H9 (cell line): Measurements from ENCODE around the gene RNASET2. TPM values are rescaled to one million over a fixed set of nuclear protein-coding genes. Genes with fewer than 3 reads are reported as not detected.

ENCODE experiments used
- DNase-seq: peaks from one replicate; pipeline ENCODE4 v3.0.0-alpha.2; 2017
- H2AFZ ChIP-seq: one replicate; pipeline ENCODE4 v1.6.1; 2013; ENCODE audit warnings: mild to moderate bottlenecking, low read length, control low read depth, moderate library complexity
- H2AK5ac ChIP-seq: 2 replicates; pipeline ENCODE4 v1.6.1; 2013; ENCODE audit warnings: low read length, control low read depth, mixed read lengths; ENCODE audit not compliant: insufficient read length
- H2BK120ac ChIP-seq: one replicate; pipeline ENCODE4 v1.6.1; 2013; ENCODE audit warnings: low read depth, mild to moderate bottlenecking, low read length, control low read depth, inconsistent platforms; ENCODE audit not compliant: poor library complexity, severe bottlenecking
- H2BK12ac ChIP-seq: 2 replicates; pipeline ENCODE4 v1.6.1; 2013; ENCODE audit warnings: low read length, control low read depth, mixed read lengths, low read depth; ENCODE audit not compliant: insufficient read length
- H2BK15ac ChIP-seq: 2 replicates; pipeline ENCODE4 v1.6.1; 2013; ENCODE audit warnings: low read depth, low read length, control low read depth
- H2BK20ac ChIP-seq: one replicate; pipeline ENCODE4 v1.6.1; 2013; ENCODE audit warnings: low read depth, mild to moderate bottlenecking, low read length, control low read depth, inconsistent platforms; ENCODE audit not compliant: poor library complexity, severe bottlenecking
- H2BK5ac ChIP-seq: 2 replicates; pipeline ENCODE4 v1.6.1; 2013; ENCODE audit warnings: low read length, control low read depth, mixed read lengths; ENCODE audit not compliant: insufficient read length
- H3K14ac ChIP-seq: 2 replicates; pipeline ENCODE4 v1.6.1; 2013; ENCODE audit warnings: low read length, control low read depth; ENCODE audit not compliant: insufficient read depth
- H3K18ac ChIP-seq: 2 replicates; pipeline ENCODE4 v1.6.1; 2013; ENCODE audit warnings: low read depth, mild to moderate bottlenecking, mixed read lengths, low read length, control low read depth; ENCODE audit not compliant: insufficient read length
- H3K23ac ChIP-seq: 2 replicates; pipeline ENCODE4 v1.6.1; 2013; ENCODE audit warnings: low read length, control low read depth, mixed read lengths, low read depth; ENCODE audit not compliant: insufficient read length
- H3K23me2 ChIP-seq: 2 replicates; pipeline ENCODE4 v1.6.1; 2013; ENCODE audit warnings: low read depth, mild to moderate bottlenecking, mixed read lengths, low read length, control low read depth; ENCODE audit not compliant: insufficient read length, poor library complexity, severe bottlenecking
- H3K27ac ChIP-seq: 2 replicates; pipeline ENCODE4 v1.5.1; 2013; ENCODE audit warnings: low read length, control low read depth, mixed read lengths, low read depth; ENCODE audit not compliant: insufficient read length
- H3K27me3 ChIP-seq: 2 replicates; pipeline ENCODE4 v1.6.1; 2013; ENCODE audit warnings: low read length, control low read depth, inconsistent platforms; ENCODE audit not compliant: insufficient read depth
- H3K4ac ChIP-seq: 2 replicates; pipeline ENCODE4 v1.6.1; 2013; ENCODE audit warnings: low read depth, mild to moderate bottlenecking, control low read depth, inconsistent platforms, low read length, moderate library complexity
- H3K4me1 ChIP-seq: 2 replicates; pipeline ENCODE4 v1.6.1; 2013; ENCODE audit warnings: low read length, control low read depth, inconsistent platforms; ENCODE audit not compliant: insufficient read depth
- H3K4me2 ChIP-seq: 2 replicates; pipeline ENCODE4 v1.6.1; 2013; ENCODE audit warnings: low read length, control low read depth, mixed read lengths; ENCODE audit not compliant: insufficient read length, insufficient read depth
- H3K56ac ChIP-seq: 2 replicates; pipeline ENCODE4 v1.6.1; 2013; ENCODE audit warnings: low read depth, mild to moderate bottlenecking, mixed read lengths, low read length, control low read depth; ENCODE audit not compliant: insufficient read length
- H3K79me1 ChIP-seq: 2 replicates; pipeline ENCODE4 v1.6.1; 2013; ENCODE audit warnings: low read depth, mild to moderate bottlenecking, moderate library complexity, low read length, control low read depth, inconsistent platforms; ENCODE audit not compliant: insufficient read depth, poor library complexity, severe bottlenecking
- H3K79me2 ChIP-seq: 2 replicates; pipeline ENCODE4 v1.6.1; 2013; ENCODE audit warnings: low read length, control low read depth, inconsistent platforms; ENCODE audit not compliant: insufficient read depth
- H3K9ac ChIP-seq: 2 replicates; pipeline ENCODE4 v1.6.1; 2013; ENCODE audit warnings: low read length, control low read depth, mixed read lengths; ENCODE audit not compliant: insufficient read length; ENCODE audit errors: extremely low read depth
- H3K9me3 ChIP-seq: one replicate; pipeline ENCODE4 v1.6.1; 2013; ENCODE audit warnings: low read depth, low read length, inconsistent platforms; ENCODE audit not compliant: control insufficient read depth
- H3T11ph ChIP-seq: one replicate; pipeline ENCODE4 v1.6.1; 2013; ENCODE audit warnings: mild to moderate bottlenecking, low read length, control low read depth, inconsistent platforms
- H4K20me1 ChIP-seq: one replicate; pipeline ENCODE4 v1.6.1; 2013; ENCODE audit not compliant: control insufficient read depth, insufficient read length, insufficient read depth
- H4K5ac ChIP-seq: 2 replicates; pipeline ENCODE4 v1.6.1; 2013; ENCODE audit warnings: low read depth, mild to moderate bottlenecking, mixed read lengths, low read length, control low read depth; ENCODE audit not compliant: insufficient read length
- H4K8ac ChIP-seq: replicated peaks from 2 replicates; pipeline ENCODE4 v1.6.1; 2013; ENCODE audit warnings: low read length, control low read depth, mixed read lengths, low read depth; ENCODE audit not compliant: insufficient read length
- H4K91ac ChIP-seq: 2 replicates; pipeline ENCODE4 v1.6.1; 2013; ENCODE audit warnings: low read depth, mild to moderate bottlenecking, moderate library complexity, mixed read lengths, low read length, control low read depth; ENCODE audit not compliant: insufficient read length
- H3K27ac Mint-ChIP-seq, 3 experiments: 2 replicates in 2 of 3; 3 replicates in 1 of 3; pipeline ENCODE4 v1.8.0; 2020 to 2021; ENCODE audit warnings: mixed read lengths in 3 of 3, mild to moderate bottlenecking in 1 of 3, moderate library complexity in 1 of 3
- H3K27me3 Mint-ChIP-seq: 2 replicates; pipeline ENCODE4 v1.8.0; 2021; ENCODE audit warnings: low read depth, mild to moderate bottlenecking, moderate library complexity, mixed read lengths
- H3K36me3 Mint-ChIP-seq, 3 experiments: 2 replicates in 2 of 3; 3 replicates in 1 of 3; pipeline ENCODE4 v1.8.0; 2020 to 2021; ENCODE audit warnings: low read depth in 3 of 3, mixed read lengths in 3 of 3; ENCODE audit not compliant: insufficient read depth in 1 of 3
- H3K4me1 Mint-ChIP-seq, 2 experiments: 2 replicates each; pipeline ENCODE4 v1.8.0; 2020; ENCODE audit warnings: mixed read lengths in 2 of 2
- H3K4me3 Mint-ChIP-seq, 2 experiments: 2 replicates in 1 of 2; 3 replicates in 1 of 2; pipeline ENCODE4 v1.8.0; 2020 to 2021; ENCODE audit warnings: mild to moderate bottlenecking in 2 of 2, mixed read lengths in 2 of 2, moderate library complexity in 1 of 2
- H3K9me3 Mint-ChIP-seq, 2 experiments: 2 replicates in 1 of 2; 3 replicates in 1 of 2; pipeline ENCODE4 v1.8.0; 2020; ENCODE audit warnings: mild to moderate bottlenecking in 2 of 2, mixed read lengths in 2 of 2, moderate library complexity in 1 of 2
- WGBS: extraction: QIAGEN DNeasy Blood & Tissue Kit; methylation state at CpG from one replicate; pipeline ENCODE4 v1.1.7; 2013; ENCODE audit warnings: missing lambda C conversion rate, low lambda C conversion rate, mixed read lengths; ENCODE audit not compliant: insufficient read length; ENCODE audit errors: extremely low coverage; 5-methylcytosine and 5-hydroxymethylcytosine counted together
- total RNA-seq: library from RNA; stranded (reverse); gene quantifications from 2 replicates; pipeline ENCODE4 v1.2.1, GENCODE V29; 2021
- TF ChIP-seq, protein P1 (sequence below): fragments of 200-600 bp; sonication (generic); conservative IDR thresholded peaks from 3 replicates; pipeline ENCODE4 v1.8.0; 2021; ENCODE audit warnings: antibody characterized with exemption, mild to moderate bottlenecking

The RNASET2 gene
- total RNA-seq, 1 experiment from 2014 or later = 28.2 TPM

DNA sequence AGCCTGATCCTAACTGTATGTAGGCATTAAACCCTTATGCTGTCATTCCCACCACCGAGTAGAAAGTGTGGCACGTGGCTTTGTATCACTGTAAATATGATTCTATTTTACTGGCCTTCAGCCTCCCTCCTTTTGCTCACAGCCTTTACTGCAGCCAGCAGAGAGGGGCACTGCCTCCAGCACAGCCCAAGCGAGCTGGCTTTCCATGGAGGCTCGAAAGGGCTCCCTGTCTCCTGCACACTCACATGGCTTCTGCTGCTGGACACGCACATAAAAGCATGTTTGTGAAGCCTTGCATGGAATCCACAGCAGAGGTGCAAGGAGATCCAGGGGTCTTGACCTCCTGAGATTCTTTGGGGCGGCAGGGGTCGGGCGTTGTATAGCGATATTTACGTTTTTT, 51.3 kb downstream of the RNASET2 start:
- Histone ChIP-seq H3K27me3 (no peaks in the 10 kb centered on the region), H3K4ac (no peak overlapping the region), H3K14ac (no peak overlapping the region), H3T11ph (no peak overlapping the region), H2BK12ac (no peak overlapping the region), H2BK5ac (no peak overlapping the region), H2BK20ac (no peak overlapping the region), H2AK5ac (no peak overlapping the region), H3K79me1 (no peaks in the 10 kb centered on the region), H3K79me2 (no peaks in the 10 kb centered on the region), H4K8ac (no peak overlapping the region), H3K27ac (no peak overlapping the region), H3K4me1 (no peaks in the 10 kb centered on the region), H3K4me2 (no peak overlapping the region), H3K23me2 (no peaks in the 10 kb centered on the region), H3K9ac (no peak overlapping the region), H4K20me1 (no peaks in the 10 kb centered on the region), H2BK15ac (no peak overlapping the region), H2BK120ac (no peak overlapping the region), H3K23ac (no peak overlapping the region), H2AFZ (no peak overlapping the region), H4K5ac (no peak overlapping the region), H3K18ac (no peak overlapping the region), H3K9me3 (no peaks in the 10 kb centered on the region), H3K56ac (no peak overlapping the region), H4K91ac (no peak overlapping the region)
- no CpG with 5 or more reads among the region's 10 CpGs for WGBS
- H3K27ac Mint-ChIP-seq = no peak overlapping the region; a peak in 1 of 7 replicates
- peaks cover 28% of the 10 kb centered on the region for H3K27me3 Mint-ChIP-seq
- peaks cover 16 to 17% of the 10 kb centered on the region in 2 experiments for H3K4me1 Mint-ChIP-seq
- no peak for DNase-seq
- H3K4me3 Mint-ChIP-seq = no peak overlapping the region
- TF ChIP-seq, protein P1, sequence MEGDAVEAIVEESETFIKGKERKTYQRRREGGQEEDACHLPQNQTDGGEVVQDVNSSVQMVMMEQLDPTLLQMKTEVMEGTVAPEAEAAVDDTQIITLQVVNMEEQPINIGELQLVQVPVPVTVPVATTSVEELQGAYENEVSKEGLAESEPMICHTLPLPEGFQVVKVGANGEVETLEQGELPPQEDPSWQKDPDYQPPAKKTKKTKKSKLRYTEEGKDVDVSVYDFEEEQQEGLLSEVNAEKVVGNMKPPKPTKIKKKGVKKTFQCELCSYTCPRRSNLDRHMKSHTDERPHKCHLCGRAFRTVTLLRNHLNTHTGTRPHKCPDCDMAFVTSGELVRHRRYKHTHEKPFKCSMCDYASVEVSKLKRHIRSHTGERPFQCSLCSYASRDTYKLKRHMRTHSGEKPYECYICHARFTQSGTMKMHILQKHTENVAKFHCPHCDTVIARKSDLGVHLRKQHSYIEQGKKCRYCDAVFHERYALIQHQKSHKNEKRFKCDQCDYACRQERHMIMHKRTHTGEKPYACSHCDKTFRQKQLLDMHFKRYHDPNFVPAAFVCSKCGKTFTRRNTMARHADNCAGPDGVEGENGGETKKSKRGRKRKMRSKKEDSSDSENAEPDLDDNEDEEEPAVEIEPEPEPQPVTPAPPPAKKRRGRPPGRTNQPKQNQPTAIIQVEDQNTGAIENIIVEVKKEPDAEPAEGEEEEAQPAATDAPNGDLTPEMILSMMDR = no peak
- peaks cover 0 to 9% (median 0%) of the 10 kb centered on the region in 3 experiments; a peak in 4 of 7 replicates for H3K36me3 Mint-ChIP-seq
- no peaks in the 10 kb centered on the region; a peak in 1 of 5 replicates for H3K9me3 Mint-ChIP-seq
